Body of pancreas (tissue), 4 donors: Measurements from ENCODE around the gene CYP46A1.

Experiments used
- POLR2A ChIP-seq, 3 donors: fragments of 450-650 bp; IDR thresholded peaks; one replicate each; pipeline ENCODE4 v1.6.1; 2016; ENCODE audit warnings: antibody characterized with exemption in 3 of 3, mild to moderate bottlenecking in 2 of 3
- TF ChIP-seq, protein P1 (sequence below), 7 experiments: fragments of 450-650 bp in 4 of 7; fragments of 200-600 bp in 3 of 7; sonication (generic) in 3 of 7; IDR thresholded peaks; one replicate each; pipeline ENCODE4 v1.5.1; 2016 to 2019; ENCODE audit warnings: antibody characterized with exemption in 7 of 7

DNA sequence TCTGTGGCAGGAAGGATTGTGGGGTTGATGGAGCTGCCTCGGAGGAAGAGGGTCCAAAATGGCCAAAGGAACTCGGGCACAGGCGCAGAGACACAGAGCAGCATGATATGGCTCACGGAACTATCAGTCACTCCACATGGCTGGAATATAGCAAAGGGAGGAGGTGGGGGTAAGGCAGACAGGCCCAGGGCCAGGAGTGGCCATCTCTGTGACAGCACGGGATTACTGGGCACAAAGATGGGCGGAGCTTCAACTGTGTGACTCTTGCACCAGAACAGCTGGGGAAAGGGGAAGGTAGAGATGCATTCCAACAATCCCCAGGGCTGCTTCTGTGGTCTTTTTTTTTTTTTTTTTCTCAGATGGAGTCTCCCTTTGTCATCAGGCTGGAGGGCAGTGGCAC, 84.3 kb downstream of the CYP46A1 start:
- TF ChIP-seq, protein P1, sequence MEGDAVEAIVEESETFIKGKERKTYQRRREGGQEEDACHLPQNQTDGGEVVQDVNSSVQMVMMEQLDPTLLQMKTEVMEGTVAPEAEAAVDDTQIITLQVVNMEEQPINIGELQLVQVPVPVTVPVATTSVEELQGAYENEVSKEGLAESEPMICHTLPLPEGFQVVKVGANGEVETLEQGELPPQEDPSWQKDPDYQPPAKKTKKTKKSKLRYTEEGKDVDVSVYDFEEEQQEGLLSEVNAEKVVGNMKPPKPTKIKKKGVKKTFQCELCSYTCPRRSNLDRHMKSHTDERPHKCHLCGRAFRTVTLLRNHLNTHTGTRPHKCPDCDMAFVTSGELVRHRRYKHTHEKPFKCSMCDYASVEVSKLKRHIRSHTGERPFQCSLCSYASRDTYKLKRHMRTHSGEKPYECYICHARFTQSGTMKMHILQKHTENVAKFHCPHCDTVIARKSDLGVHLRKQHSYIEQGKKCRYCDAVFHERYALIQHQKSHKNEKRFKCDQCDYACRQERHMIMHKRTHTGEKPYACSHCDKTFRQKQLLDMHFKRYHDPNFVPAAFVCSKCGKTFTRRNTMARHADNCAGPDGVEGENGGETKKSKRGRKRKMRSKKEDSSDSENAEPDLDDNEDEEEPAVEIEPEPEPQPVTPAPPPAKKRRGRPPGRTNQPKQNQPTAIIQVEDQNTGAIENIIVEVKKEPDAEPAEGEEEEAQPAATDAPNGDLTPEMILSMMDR (IDR thresholded peaks at IDR 0.05), result no peak
- TF ChIP-seq POLR2A (IDR thresholded peaks at IDR 0.05), result no peak
